ENCODE measurements around the gene FAT4. TPM values are rescaled to one million over a fixed set of nuclear protein-coding genes. Genes with fewer than 3 reads are reported as not detected.

The FAT4 gene
- total and polyA plus RNA-seq, 2 of the 4 experiments (the other 2 are of a cell fraction) = 6.8 to 37.5 TPM

DNA sequence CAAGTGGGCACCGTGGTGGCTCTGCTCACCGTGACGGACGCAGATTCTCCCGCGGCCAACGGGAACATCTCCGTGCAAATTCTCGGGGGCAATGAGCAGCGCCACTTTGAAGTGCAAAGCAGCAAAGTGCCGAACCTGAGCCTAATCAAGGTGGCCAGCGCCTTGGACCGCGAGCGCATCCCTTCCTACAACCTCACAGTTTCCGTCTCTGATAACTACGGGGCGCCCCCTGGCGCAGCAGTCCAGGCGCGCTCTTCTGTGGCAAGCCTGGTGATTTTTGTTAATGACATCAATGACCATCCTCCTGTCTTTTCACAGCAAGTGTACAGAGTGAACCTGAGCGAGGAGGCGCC is 2.7 kb downstream of the FAT4 start:
- ChIA-PET POLR2A (ENCODE audit: unreplicated experiment) (no interaction called here), CTCF (interaction anchor here (0.8 to 1.2 kb wide), 2 partner anchors 412 to 769 kb away, joined by 3 read pairs; no protein-coding TSS in a partner anchor)
- Histone ChIP-seq H3K4me2 (ENCODE audit: low read depth, low read length) (peak overlapping the region; percentile 82), H4K5ac (ENCODE audit: low read depth, low read length) (peak overlapping the region; percentile 27; the same call in 1 of the 2 replicates), H3K4ac (ENCODE audit: low read depth, low read length) (peak overlapping the region; percentile 78), H3K56ac (ENCODE audit: extremely low read depth, insufficient read depth, low read length) (peak overlapping the region; percentile 50; the same call in 1 of the 2 replicates), H3K9me1 (ENCODE audit: insufficient read depth, low read length) (peaks cover 16% of the 10 kb centered on the region), H2AFZ (replicated peaks; ENCODE audit: low read length, poor library complexity) (peak overlapping the region; percentile 97), H4K20me1 (ENCODE audit: insufficient read depth, low read length) (peaks cover 6% of the 10 kb centered on the region; the same call in 1 of the 2 replicates), H3K27ac (ENCODE audit: insufficient read depth, low read length) (peak overlapping the region; percentile 12), H3K27me3 (ENCODE audit: control insufficient read depth, insufficient read depth, low read length) (no peaks in the 10 kb centered on the region), H2AK5ac (ENCODE audit: low read depth, low read length) (peak overlapping the region; percentile 79; the same call in 1 of the 2 replicates), H2AK9ac (replicated peaks; ENCODE audit: low read depth, low read length, poor library complexity) (peak overlapping the region; percentile 70), H3K14ac (replicated peaks; ENCODE audit: low read depth, low read length) (peak overlapping the region; percentile 73), H2BK5ac (ENCODE audit: low read depth, low read length, poor library complexity, severe bottlenecking) (peak overlapping the region; percentile 76), H2BK120ac (ENCODE audit: low read depth, low read length) (peak overlapping the region; percentile 77), H4K8ac (ENCODE audit: low read depth in 2 of 2, low read length in 2 of 2) (peak overlapping the region; percentile 70 to 88), H3K36me3 (ENCODE audit: control insufficient read depth, insufficient read depth, low read length) (peaks cover 9% of the 10 kb centered on the region), H3K4me3 (ENCODE audit: insufficient read depth, low read depth, low read length) (peak overlapping the region; percentile 57), H4K91ac (ENCODE audit: insufficient read depth, low read depth, low read length) (peak overlapping the region; percentile 63; the same call in 1 of the 2 replicates), H3K9me3 (ENCODE audit: control insufficient read depth, insufficient read depth, low read length) (no peaks in the 10 kb centered on the region), H3K18ac (ENCODE audit: low read depth, low read length) (0 out of 2 replicates have a peak overlapping the region, but pooled peaks have one; percentile 2), H2BK15ac (ENCODE audit: low read depth, low read length) (peak overlapping the region; percentile 68; the same call in 2 of the 3 replicates), H3K79me1 (ENCODE audit: low read depth in 1 of 2, low read length in 2 of 2) (peaks cover 31 to 61% of the 10 kb centered on the region in 2 experiments), H3K23ac (ENCODE audit: low read depth, low read length) (peak overlapping the region; percentile 85), H3K9ac (ENCODE audit: low read depth, low read length) (peak overlapping the region; percentile 28), H3K4me1 (ENCODE audit: control insufficient read depth, insufficient read depth, low read length) (peaks cover 11% of the 10 kb centered on the region), H2BK20ac (ENCODE audit: low read depth, low read length) (peak overlapping the region; percentile 43; the same call in 1 of the 2 replicates)
- TF ChIP-seq RAD21 (IDR thresholded peaks at IDR 0.05; ENCODE audit: low read length) (peak; percentile 30; the same call in 1 of the 2 replicates), SMC3 (IDR thresholded peaks at IDR 0.05; ENCODE audit: low read depth, low read length) (peak; percentile 36), CTCF (conservative IDR thresholded peaks at IDR 0.05; ENCODE audit: low read depth, low read length) (peak; percentile 61), POLR2A (IDR thresholded peaks at IDR 0.05; ENCODE audit: low read depth, low read length) (no peak)
- DNase-seq (peak; percentile 54), ATAC-seq (ENCODE audit: low read depth) (no peak)
- intact Hi-C loops (cut with micrococcal nuclease) (loop anchor here (5.0 to 10.0 kb wide), 6 partner anchors 50 to 907 kb away; no protein-coding TSS in a partner anchor), in situ Hi-C loops (cut with MboI; ENCODE audit: low sequenced_read_pairs) (loop anchor here (25.0 kb wide), 2 partner anchors 920 to 1095 kb away; no protein-coding TSS in a partner anchor), dilution Hi-C loops (cut with HindIII; ENCODE audit: low sequenced_read_pairs, unreplicated experiment) (no loop called here)
- 0% methylated on average over 2 of the region's 23 CpGs; no CpG with 5 or more reads in 1 of the 2 experiments for WGBS, 2 experiments (ENCODE audit: extremely low coverage in 2 of 2, insufficient read length in 1 of 2)
- BruUV-seq (replicated peaks) = no TSS peak
